ENCODE results near the gene MISP. TPM values are rescaled to one million over a fixed set of nuclear protein-coding genes. Genes with fewer than 3 reads are reported as not detected.

The MISP gene
- total RNA-seq, 5 donors from 2014 or later (not counting 1 experiment from before 2014, with no cell fraction given) = 0.10 to 0.16 (median 0.15) TPM; not detected in 2

GRCh38 chr19:788686-788982 lies 37.7 kb downstream of the MISP start:
- Histone ChIP-seq H3K36me3 (ENCODE audit: control insufficient read depth in 2 of 2, extremely low read depth in 1 of 2, insufficient read depth in 1 of 2, low read length in 1 of 2) (no peaks in the 10 kb centered on the region), H3K4me3 (ENCODE audit: control insufficient read depth in 1 of 2, extremely low read depth in 1 of 2, low read length in 1 of 2) (no peak overlapping the region), H3K27me3 (replicated peaks in 1 of 2; ENCODE audit: control insufficient read depth in 2 of 2, extremely low read depth in 1 of 2, insufficient read depth in 2 of 2, low read length in 1 of 2) (peaks cover 0 to 17% of the 10 kb centered on the region in 2 experiments), H3K27ac (ENCODE audit: low read length) (no peak overlapping the region), H3K4me1 (ENCODE audit: control insufficient read depth in 1 of 2, extremely low read depth in 1 of 2, insufficient read depth in 2 of 2, low read length in 2 of 2) (peaks cover 0 to 6% of the 10 kb centered on the region in 2 experiments), H3K9me3 (no peaks in the 10 kb centered on the region)
- Mint-ChIP-seq H3K9me3 (no peaks in the 10 kb centered on the region), H3K4me1 (peaks cover 0 to 4% (median 0%) of the 10 kb centered on the region in 3 donors), H3K36me3 (no peaks in the 10 kb centered on the region), H3K27ac (peak overlapping the region in 1 of 2 donors; percentile 66), H3K4me3 (no peak overlapping the region), H3K27me3 (peaks cover 3 to 6% of the 10 kb centered on the region in 2 donors)
- ChIA-PET CTCF (no interaction called here), POLR2A (no interaction called here)
- ATAC-seq (replicated peaks in 1 of 4) (no peak), DNase-seq (no peak)
- WGBS (ENCODE audit: insufficient coverage) = 88% methylated on average over 11 of the region's 11 CpGs

DNA sequence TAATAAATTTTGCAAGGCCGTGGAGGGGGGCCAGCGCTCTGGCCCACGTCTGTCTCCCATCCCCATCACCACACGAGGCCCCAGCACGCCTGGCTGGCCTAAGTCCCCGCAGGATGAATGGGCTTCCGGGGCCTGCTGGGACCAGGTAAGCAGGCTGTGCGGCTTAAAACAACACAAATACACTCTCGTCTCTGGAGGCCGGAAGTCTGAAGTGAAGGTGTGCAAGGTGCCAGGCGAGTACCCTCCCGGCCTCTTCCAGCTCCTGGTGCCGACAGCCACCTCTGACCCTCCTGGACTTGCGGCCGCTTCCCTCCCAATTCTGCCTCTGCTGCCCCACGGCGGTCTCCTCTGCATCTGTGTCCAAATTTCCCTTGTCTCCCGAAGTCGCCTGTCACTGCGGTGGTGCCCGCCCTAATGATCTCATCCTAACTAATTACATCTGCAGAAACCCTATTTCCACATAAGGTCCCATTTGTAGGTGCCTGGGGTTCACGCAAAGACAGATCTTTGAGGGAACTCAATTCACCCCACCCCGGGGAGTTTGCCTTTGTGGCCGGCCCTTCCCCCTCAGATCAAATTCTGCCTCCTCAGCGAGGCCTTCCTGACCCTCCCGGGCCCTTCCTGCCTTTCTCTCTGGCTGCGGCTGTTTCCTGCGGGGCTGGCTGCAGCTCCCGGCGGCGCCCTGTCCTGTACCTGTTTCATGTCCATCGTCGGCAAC lies 38.2 kb downstream of the MISP start:
- Histone ChIP-seq H3K4me3 (ENCODE audit: control insufficient read depth in 1 of 2, extremely low read depth in 1 of 2, low read length in 1 of 2) (no peak overlapping the region), H3K36me3 (ENCODE audit: control insufficient read depth in 2 of 2, extremely low read depth in 1 of 2, insufficient read depth in 1 of 2, low read length in 1 of 2) (no peaks in the 10 kb centered on the region), H3K27ac (ENCODE audit: low read length) (no peak overlapping the region), H3K9me3 (no peaks in the 10 kb centered on the region), H3K27me3 (replicated peaks in 1 of 2; ENCODE audit: control insufficient read depth in 2 of 2, extremely low read depth in 1 of 2, insufficient read depth in 2 of 2, low read length in 1 of 2) (peaks cover 0 to 17% of the 10 kb centered on the region in 2 experiments), H3K4me1 (ENCODE audit: control insufficient read depth in 1 of 2, extremely low read depth in 1 of 2, insufficient read depth in 2 of 2, low read length in 2 of 2) (peaks cover 0 to 6% of the 10 kb centered on the region in 2 experiments)
- Mint-ChIP-seq H3K4me1 (peaks cover 0 to 4% (median 0%) of the 10 kb centered on the region in 3 donors), H3K9me3 (no peaks in the 10 kb centered on the region), H3K27me3 (peaks cover 3 to 6% of the 10 kb centered on the region in 2 donors), H3K36me3 (no peaks in the 10 kb centered on the region), H3K27ac (peak overlapping the region in 1 of 2 donors; percentile 66), H3K4me3 (no peak overlapping the region)
- POLR2A ChIA-PET = no interaction called here
- peak in 1 of 4 experiments; percentile 32 for ATAC-seq (replicated peaks in 1 of 4)
- CTCF ChIA-PET = no interaction called here
- DNase-seq = no peak
- WGBS (ENCODE audit: insufficient coverage) = 67% methylated on average over 25 of the region's 33 CpGs

DNA sequence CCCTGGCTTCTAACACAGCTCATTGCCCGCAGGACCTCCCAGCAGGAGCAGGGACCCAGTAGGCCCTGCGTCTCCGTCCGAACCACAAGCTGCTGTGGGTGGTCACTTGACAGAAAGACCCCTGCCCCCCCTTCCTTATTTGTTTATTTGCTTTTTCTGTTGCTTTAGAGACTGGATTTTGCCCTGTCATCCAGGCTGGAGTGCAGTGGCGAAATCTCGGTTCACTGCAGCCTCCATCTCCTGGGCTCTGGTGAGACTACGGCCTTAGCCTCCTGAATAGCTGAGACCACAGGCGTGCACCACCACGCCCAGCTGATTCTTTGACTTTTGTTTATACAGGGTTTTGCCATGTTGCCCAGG lies 38.8 kb downstream of the MISP start:
- H3K9me3 Mint-ChIP-seq = no peaks in the 10 kb centered on the region
- H3K27me3 Mint-ChIP-seq = peaks cover 3 to 6% of the 10 kb centered on the region in 2 donors
- H3K27me3 ChIP-seq (replicated peaks in 1 of 2; ENCODE audit: control insufficient read depth in 2 of 2, extremely low read depth in 1 of 2, insufficient read depth in 2 of 2, low read length in 1 of 2) = peaks cover 0 to 13% of the 10 kb centered on the region in 2 experiments
- CTCF ChIA-PET = no interaction called here
- no peaks in the 10 kb centered on the region for H3K9me3 ChIP-seq
- no peak overlapping the region for H3K27ac Mint-ChIP-seq
- WGBS (ENCODE audit: insufficient coverage) = 86% methylated on average over 4 of the region's 9 CpGs
- H3K27ac ChIP-seq (ENCODE audit: low read length) = no peak overlapping the region
- no peaks in the 10 kb centered on the region for H3K36me3 ChIP-seq (ENCODE audit: control insufficient read depth in 2 of 2, extremely low read depth in 1 of 2, insufficient read depth in 1 of 2, low read length in 1 of 2)
- H3K4me1 Mint-ChIP-seq = peaks cover 0 to 4% (median 0%) of the 10 kb centered on the region in 3 donors
- H3K4me3 ChIP-seq (ENCODE audit: control insufficient read depth in 1 of 2, extremely low read depth in 1 of 2, low read length in 1 of 2) = no peak overlapping the region
- H3K4me1 ChIP-seq (ENCODE audit: control insufficient read depth in 1 of 2, extremely low read depth in 1 of 2, insufficient read depth in 2 of 2, low read length in 2 of 2) = peaks cover 0 to 6% of the 10 kb centered on the region in 2 experiments
- no peak for DNase-seq
- POLR2A ChIA-PET = no interaction called here
- no peaks in the 10 kb centered on the region for H3K36me3 Mint-ChIP-seq
- ATAC-seq (replicated peaks in 1 of 4) = no peak
- no peak overlapping the region for H3K4me3 Mint-ChIP-seq

DNA sequence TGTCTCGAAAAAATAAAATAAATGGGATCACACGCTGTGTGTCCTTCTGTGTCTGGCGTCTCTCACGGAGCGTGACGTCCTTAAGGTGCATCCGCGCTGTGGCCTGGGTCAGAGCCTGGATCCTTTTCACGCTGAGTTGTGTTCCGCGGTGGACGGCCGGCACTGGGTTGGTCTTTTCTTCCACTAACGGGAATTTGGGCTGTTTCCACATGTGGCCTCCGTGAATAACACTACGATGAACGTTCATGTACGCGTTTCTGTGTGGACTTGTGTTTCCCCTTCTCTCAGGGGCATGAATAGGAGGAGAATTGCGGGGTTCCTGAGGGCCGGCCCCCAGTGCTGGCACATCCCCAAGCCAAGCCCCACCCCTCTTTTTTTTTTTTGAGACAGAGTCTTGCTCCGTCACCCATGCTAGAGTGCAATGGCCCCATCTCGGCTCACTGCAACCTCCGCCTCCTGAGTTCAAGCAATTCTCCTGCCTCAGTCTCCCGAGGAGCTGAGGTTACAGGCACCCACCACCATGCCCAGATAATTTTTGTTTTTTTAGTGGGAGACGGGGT lies 40.2 kb downstream of the MISP start:
- CTCF ChIA-PET = interaction anchor here (0.6 to 0.7 kb wide), 2 partner anchors 21 to 283 kb away, joined by 4 to 5 read pairs; no protein-coding TSS in a partner anchor
- no peaks in the 10 kb centered on the region for H3K36me3 Mint-ChIP-seq
- no peak overlapping the region for H3K27ac ChIP-seq (ENCODE audit: low read length)
- no peaks in the 10 kb centered on the region for H3K9me3 ChIP-seq
- H3K9me3 Mint-ChIP-seq = no peaks in the 10 kb centered on the region
- 89% methylated on average over 16 of the region's 26 CpGs for WGBS (ENCODE audit: insufficient coverage)
- no peak overlapping the region for H3K4me3 ChIP-seq (ENCODE audit: control insufficient read depth in 1 of 2, extremely low read depth in 1 of 2, low read length in 1 of 2)
- ATAC-seq (replicated peaks in 1 of 4) = no peak
- H3K4me3 Mint-ChIP-seq = no peak overlapping the region
- H3K27me3 Mint-ChIP-seq = peaks cover 3 to 6% of the 10 kb centered on the region in 2 donors
- POLR2A ChIA-PET = no interaction called here
- no peak for DNase-seq
- peaks cover 0 to 10% of the 10 kb centered on the region in 2 experiments for H3K4me1 ChIP-seq (ENCODE audit: control insufficient read depth in 1 of 2, extremely low read depth in 1 of 2, insufficient read depth in 2 of 2, low read length in 2 of 2)
- H3K36me3 ChIP-seq (ENCODE audit: control insufficient read depth in 2 of 2, extremely low read depth in 1 of 2, insufficient read depth in 1 of 2, low read length in 1 of 2) = no peaks in the 10 kb centered on the region
- peaks cover 0 to 12% of the 10 kb centered on the region in 2 experiments for H3K27me3 ChIP-seq (replicated peaks in 1 of 2; ENCODE audit: control insufficient read depth in 2 of 2, extremely low read depth in 1 of 2, insufficient read depth in 2 of 2, low read length in 1 of 2)
- H3K4me1 Mint-ChIP-seq = peaks cover 0 to 4% (median 0%) of the 10 kb centered on the region in 3 donors
- H3K27ac Mint-ChIP-seq = no peak overlapping the region

GRCh38 chr19:791567-792305 lies 40.8 kb downstream of the MISP start:
- Histone ChIP-seq H3K4me3 (ENCODE audit: control insufficient read depth in 1 of 2, extremely low read depth in 1 of 2, low read length in 1 of 2) (no peak overlapping the region), H3K27me3 (replicated peaks in 1 of 2; ENCODE audit: control insufficient read depth in 2 of 2, extremely low read depth in 1 of 2, insufficient read depth in 2 of 2, low read length in 1 of 2) (peaks cover 0 to 12% of the 10 kb centered on the region in 2 experiments), H3K4me1 (ENCODE audit: control insufficient read depth in 1 of 2, extremely low read depth in 1 of 2, insufficient read depth in 2 of 2, low read length in 2 of 2) (peaks cover 2 to 16% of the 10 kb centered on the region in 2 experiments), H3K36me3 (ENCODE audit: control insufficient read depth in 2 of 2, extremely low read depth in 1 of 2, insufficient read depth in 1 of 2, low read length in 1 of 2) (no peaks in the 10 kb centered on the region), H3K9me3 (no peaks in the 10 kb centered on the region), H3K27ac (ENCODE audit: low read length) (no peak overlapping the region)
- H3K4me3 Mint-ChIP-seq = no peak overlapping the region
- H3K4me1 Mint-ChIP-seq = peaks cover 0 to 6% (median 2%) of the 10 kb centered on the region in 3 donors
- ChIA-PET CTCF (interaction anchor here (0.6 to 0.7 kb wide), 3 partner anchors 22 to 283 kb away, joined by 3 to 5 read pairs (median 4); no protein-coding TSS in a partner anchor), POLR2A (no interaction called here)
- DNase-seq = no peak
- H3K36me3 Mint-ChIP-seq = no peaks in the 10 kb centered on the region
- WGBS (ENCODE audit: insufficient coverage) = 81% methylated on average over 5 of the region's 8 CpGs
- H3K27ac Mint-ChIP-seq = no peak overlapping the region
- peaks cover 3 to 6% of the 10 kb centered on the region in 2 donors for H3K27me3 Mint-ChIP-seq
- H3K9me3 Mint-ChIP-seq = no peaks in the 10 kb centered on the region
- no peak for ATAC-seq (replicated peaks in 1 of 4)

GRCh38 chr19:792306-792885 lies 41.5 kb downstream of the MISP start:
- ATAC-seq (replicated peaks in 1 of 4) (no peak), DNase-seq (no peak)
- peaks cover 3 to 6% of the 10 kb centered on the region in 2 donors for H3K27me3 Mint-ChIP-seq
- no peaks in the 10 kb centered on the region for H3K36me3 ChIP-seq (ENCODE audit: control insufficient read depth in 2 of 2, extremely low read depth in 1 of 2, insufficient read depth in 1 of 2, low read length in 1 of 2)
- H3K27ac ChIP-seq (ENCODE audit: low read length) = no peak overlapping the region
- H3K9me3 ChIP-seq = no peaks in the 10 kb centered on the region
- no peak overlapping the region for H3K27ac Mint-ChIP-seq
- 100% methylated on average over 4 of the region's 16 CpGs for WGBS (ENCODE audit: insufficient coverage)
- ChIA-PET CTCF (interaction anchor here in 1 of 2 donors (0.6 kb wide), 1 partner anchor 207 kb away, joined by 3 read pairs; no protein-coding TSS in a partner anchor), POLR2A (no interaction called here)
- H3K4me1 ChIP-seq (ENCODE audit: control insufficient read depth in 1 of 2, extremely low read depth in 1 of 2, insufficient read depth in 2 of 2, low read length in 2 of 2) = peaks cover 2 to 16% of the 10 kb centered on the region in 2 experiments
- peaks cover 0 to 9% (median 4%) of the 10 kb centered on the region in 3 donors for H3K4me1 Mint-ChIP-seq
- no peaks in the 10 kb centered on the region for H3K36me3 Mint-ChIP-seq
- no peaks in the 10 kb centered on the region for H3K9me3 Mint-ChIP-seq
- no peak overlapping the region for H3K4me3 Mint-ChIP-seq
- H3K4me3 ChIP-seq (ENCODE audit: control insufficient read depth in 1 of 2, extremely low read depth in 1 of 2, low read length in 1 of 2) = no peak overlapping the region
- peaks cover 0 to 12% of the 10 kb centered on the region in 2 experiments for H3K27me3 ChIP-seq (replicated peaks in 1 of 2; ENCODE audit: control insufficient read depth in 2 of 2, extremely low read depth in 1 of 2, insufficient read depth in 2 of 2, low read length in 1 of 2)

All from T-cell (primary cell).